OCI-LY1 (cell line): ENCODE data around the gene ARFGEF2.

Experiments used
- H2AFZ ChIP-seq: fragments of 200-600 bp; sonication (generic), shearing (Covaris generic); 2 replicates; pipeline ENCODE4 v1.6.0; 2014; ENCODE audit warnings: antibody characterized with exemption, mild to moderate bottlenecking, low read length
- H3F3A ChIP-seq: fragments of 200-600 bp; sonication (generic), shearing (Covaris generic); 2 replicates; pipeline ENCODE4 v1.6.0; 2014; ENCODE audit warnings: mild to moderate bottlenecking, antibody characterized with exemption, low read length, moderate library complexity; ENCODE audit not compliant: insufficient read depth
- H3K27ac ChIP-seq: fragments of 200-600 bp; sonication (generic); 2 replicates; pipeline ENCODE4 v1.5.1; 2014; ENCODE audit warnings: low read length, mixed run types, mild to moderate bottlenecking, low read depth; ENCODE audit not compliant: poor library complexity, severe bottlenecking
- H3K27me3 ChIP-seq: fragments of 200-600 bp; sonication (generic); 2 replicates; pipeline ENCODE4 v1.6.0; 2014; ENCODE audit warnings: antibody characterized with exemption, mild to moderate bottlenecking, low read length, moderate library complexity; ENCODE audit not compliant: insufficient read depth
- H3K36me3 ChIP-seq: fragments of 200-600 bp; sonication (generic); 2 replicates; pipeline ENCODE4 v1.6.1; 2014; ENCODE audit warnings: mild to moderate bottlenecking, antibody characterized with exemption, low read length, moderate library complexity, mixed read lengths; ENCODE audit not compliant: insufficient read depth
- H3K4me1 ChIP-seq: fragments of 200-600 bp; sonication (generic); 2 replicates; pipeline ENCODE4 v1.5.1; 2014; ENCODE audit warnings: mild to moderate bottlenecking, low read length, moderate library complexity; ENCODE audit not compliant: insufficient read depth, severe bottlenecking
- H3K4me2 ChIP-seq: fragments of 200-600 bp; sonication (generic), shearing (Covaris generic); 2 replicates; pipeline ENCODE4 v1.6.1; 2014; ENCODE audit warnings: low read length
- H3K4me3 ChIP-seq: fragments of 200-600 bp; sonication (generic); 2 replicates; pipeline ENCODE4 v1.5.1; 2014; ENCODE audit warnings: low read length, low read depth, mild to moderate bottlenecking, mixed read lengths; ENCODE audit not compliant: poor library complexity, severe bottlenecking
- H3K79me2 ChIP-seq: fragments of 200-600 bp; shearing (Covaris generic); 2 replicates; pipeline ENCODE4 v1.6.1; 2016; ENCODE audit warnings: mixed run types, low read length, mixed read lengths; ENCODE audit not compliant: insufficient read depth
- H3K9ac ChIP-seq: fragments of 200-600 bp; sonication (generic), shearing (Covaris generic); 2 replicates; pipeline ENCODE4 v1.6.1; 2014; ENCODE audit warnings: mild to moderate bottlenecking, low read length, mixed read lengths
- H3K9me2 ChIP-seq: fragments of 200-600 bp; sonication (generic), shearing (Covaris generic); 2 replicates; pipeline ENCODE4 v1.6.1; 2014; ENCODE audit warnings: low read depth, mild to moderate bottlenecking, low read length, mixed read lengths
- H3K9me3 ChIP-seq: fragments of 200-600 bp; shearing (Covaris generic); 2 replicates; pipeline ENCODE4 v1.6.1; 2014; ENCODE audit warnings: low read length, mixed read lengths
- H4K20me1 ChIP-seq: fragments of 200-600 bp; sonication (generic), shearing (Covaris generic); 2 replicates; pipeline ENCODE4 v1.6.0; 2016; ENCODE audit warnings: mild to moderate bottlenecking, low read length; ENCODE audit not compliant: insufficient read depth
- EZH2 ChIP-seq: fragments of 200-600 bp; sonication (generic), shearing (Covaris generic); IDR thresholded peaks from 2 replicates; pipeline ENCODE4 v1.8.0; 2017; ENCODE audit warnings: borderline replicate concordance, mixed run types, mild to moderate bottlenecking, antibody characterized with exemption, low read length, moderate library complexity, mixed read lengths
- TF ChIP-seq, protein P1 (sequence below): fragments of 200-600 bp; sonication (generic), shearing (Covaris generic); IDR thresholded peaks from 2 replicates; pipeline ENCODE4 v1.5.1; 2017; ENCODE audit warnings: mild to moderate bottlenecking, antibody characterized with exemption, low read length, moderate library complexity, mixed read lengths

Gene ARFGEF2

DNA sequence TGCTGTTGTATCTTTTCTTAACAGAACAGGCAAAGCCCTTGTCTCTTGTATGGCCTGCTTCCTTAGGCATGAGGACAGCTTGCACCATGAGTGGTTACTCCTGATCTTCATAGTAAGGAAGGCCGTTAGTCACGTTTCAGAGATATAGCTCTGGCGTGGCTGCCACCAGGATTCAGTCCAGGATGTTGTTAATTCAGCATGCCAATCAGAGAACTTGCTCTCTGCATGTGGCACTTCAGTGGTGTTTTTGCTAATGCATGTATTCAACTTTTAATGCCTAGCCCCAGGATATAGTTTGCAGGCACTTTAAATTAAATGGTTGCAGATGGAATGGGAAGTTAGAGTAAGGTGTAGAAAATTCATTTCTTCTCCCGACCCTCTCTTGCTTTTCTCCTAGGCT, 20.0 kb downstream of the ARFGEF2 start:
- Histone ChIP-seq H3K4me2 (no peak overlapping the region), H3K9me3 (no peaks in the 10 kb centered on the region), H3K27me3 (no peaks in the 10 kb centered on the region), H3K9me2 (no peaks in the 10 kb centered on the region), H4K20me1 (no peaks in the 10 kb centered on the region), H3K36me3 (peaks cover 35% of the 10 kb centered on the region; the same call in 1 of the 2 replicates), H3K9ac (no peak overlapping the region), H3K27ac (no peak overlapping the region), H3K79me2 (peaks cover 16% of the 10 kb centered on the region; the same call in 1 of the 2 replicates), H3K4me3 (no peak overlapping the region), H2AFZ (no peak overlapping the region), H3K4me1 (no peaks in the 10 kb centered on the region), H3F3A (no peaks in the 10 kb centered on the region)
- TF ChIP-seq, protein P1, sequence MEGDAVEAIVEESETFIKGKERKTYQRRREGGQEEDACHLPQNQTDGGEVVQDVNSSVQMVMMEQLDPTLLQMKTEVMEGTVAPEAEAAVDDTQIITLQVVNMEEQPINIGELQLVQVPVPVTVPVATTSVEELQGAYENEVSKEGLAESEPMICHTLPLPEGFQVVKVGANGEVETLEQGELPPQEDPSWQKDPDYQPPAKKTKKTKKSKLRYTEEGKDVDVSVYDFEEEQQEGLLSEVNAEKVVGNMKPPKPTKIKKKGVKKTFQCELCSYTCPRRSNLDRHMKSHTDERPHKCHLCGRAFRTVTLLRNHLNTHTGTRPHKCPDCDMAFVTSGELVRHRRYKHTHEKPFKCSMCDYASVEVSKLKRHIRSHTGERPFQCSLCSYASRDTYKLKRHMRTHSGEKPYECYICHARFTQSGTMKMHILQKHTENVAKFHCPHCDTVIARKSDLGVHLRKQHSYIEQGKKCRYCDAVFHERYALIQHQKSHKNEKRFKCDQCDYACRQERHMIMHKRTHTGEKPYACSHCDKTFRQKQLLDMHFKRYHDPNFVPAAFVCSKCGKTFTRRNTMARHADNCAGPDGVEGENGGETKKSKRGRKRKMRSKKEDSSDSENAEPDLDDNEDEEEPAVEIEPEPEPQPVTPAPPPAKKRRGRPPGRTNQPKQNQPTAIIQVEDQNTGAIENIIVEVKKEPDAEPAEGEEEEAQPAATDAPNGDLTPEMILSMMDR: no peak
- TF ChIP-seq EZH2: no peak

DNA sequence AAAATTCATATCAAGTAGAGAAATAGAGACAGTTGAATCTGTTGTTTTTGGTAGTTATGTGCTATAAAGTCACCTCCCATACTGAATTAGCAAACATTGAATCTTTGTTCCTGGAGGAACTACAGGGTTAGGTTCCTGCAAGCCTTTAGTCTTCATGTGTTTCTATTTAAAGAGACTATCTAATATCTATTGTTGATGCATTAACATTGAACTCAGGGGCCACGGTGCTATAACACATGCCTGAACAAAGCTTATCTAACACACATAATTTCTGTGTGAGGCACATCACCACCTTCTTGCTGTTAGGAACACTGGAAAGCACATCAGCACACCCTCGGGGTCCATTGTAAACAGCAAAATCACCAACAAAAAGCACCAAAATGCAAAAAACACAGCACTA, 21.2 kb downstream of the ARFGEF2 start:
- Histone ChIP-seq H3K79me2 (peaks cover 16% of the 10 kb centered on the region; the same call in 1 of the 2 replicates), H3K27ac (no peak overlapping the region), H3F3A (no peaks in the 10 kb centered on the region), H3K4me1 (no peaks in the 10 kb centered on the region), H3K9me3 (no peaks in the 10 kb centered on the region), H3K27me3 (no peaks in the 10 kb centered on the region), H3K4me2 (no peak overlapping the region), H3K36me3 (peaks cover 35% of the 10 kb centered on the region; the same call in 1 of the 2 replicates), H3K9me2 (no peaks in the 10 kb centered on the region), H4K20me1 (no peaks in the 10 kb centered on the region), H3K9ac (no peak overlapping the region), H2AFZ (no peak overlapping the region), H3K4me3 (no peak overlapping the region)
- TF ChIP-seq EZH2: no peak
- TF ChIP-seq, protein P1: no peak

DNA sequence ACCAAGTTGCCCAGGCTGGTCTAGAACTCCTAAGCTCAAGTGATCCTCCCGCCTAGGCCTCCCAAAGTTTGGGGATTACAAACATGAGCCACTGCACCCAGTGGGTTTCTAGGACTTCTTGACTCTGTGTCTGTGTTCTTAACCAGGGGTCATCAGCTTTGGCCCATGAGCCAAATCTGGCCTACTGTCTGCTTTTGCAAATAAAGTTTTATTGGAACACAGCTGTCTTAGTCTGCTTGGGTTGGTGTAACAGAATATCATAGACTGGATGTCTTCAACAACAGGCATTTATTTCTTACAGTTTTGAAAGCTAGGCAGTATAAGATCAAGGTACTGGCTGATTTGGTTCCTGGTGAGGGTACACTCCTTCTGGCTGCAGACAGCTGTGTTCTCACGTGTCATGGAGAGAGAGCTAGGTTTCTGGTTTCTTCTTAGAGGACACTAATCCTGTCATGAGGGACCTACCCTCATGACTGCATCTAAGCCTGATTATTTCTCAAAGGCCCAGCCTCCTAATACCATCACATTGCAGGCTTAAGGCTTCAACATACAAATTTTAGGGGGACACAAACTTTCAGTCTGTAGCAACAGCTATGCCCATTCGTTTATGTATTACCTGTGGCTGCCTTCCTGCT, 23.3 kb downstream of the ARFGEF2 start:
- Histone ChIP-seq H3K4me3 (no peak overlapping the region), H3K79me2 (0 out of 2 replicates have a peak, but pooled peaks cover under 1% of the 10 kb centered on the region), H3K4me1 (no peaks in the 10 kb centered on the region), H3K36me3 (peaks cover 44% of the 10 kb centered on the region; the same call in 1 of the 2 replicates), H3K4me2 (no peak overlapping the region), H4K20me1 (no peaks in the 10 kb centered on the region), H3K9me2 (no peaks in the 10 kb centered on the region), H3F3A (no peaks in the 10 kb centered on the region), H3K27me3 (no peaks in the 10 kb centered on the region), H3K9ac (no peak overlapping the region), H3K27ac (no peak overlapping the region), H3K9me3 (no peaks in the 10 kb centered on the region), H2AFZ (no peak overlapping the region)
- TF ChIP-seq EZH2: no peak
- TF ChIP-seq, protein P1: no peak
